Tibial nerve (tissue), 4 donors: Measurements from ENCODE around the gene MCRS1.

ENCODE experiments used
- EP300 ChIP-seq, 2 donors: sonication (generic); formaldehyde crosslinking; IDR thresholded peaks; one replicate each; pipeline ENCODE4 v1.6.1; 2017; ENCODE audit warnings: antibody characterized with exemption in 2 of 2, mild to moderate bottlenecking in 1 of 2
- POLR2A ChIP-seq, 2 donors: fragments of 450-650 bp; IDR thresholded peaks; one replicate each; pipeline ENCODE4 v1.6.1; 2017; ENCODE audit warnings: antibody characterized with exemption in 2 of 2, mild to moderate bottlenecking in 2 of 2, moderate library complexity in 2 of 2
- TF ChIP-seq, protein P1 (sequence below), 5 experiments: fragments of 200-600 bp in 3 of 5; fragments of 450-650 bp in 2 of 5; sonication (generic) in 3 of 5; IDR thresholded peaks; one replicate each; pipeline ENCODE4 v1.5.1; 2016 to 2019; ENCODE audit warnings: antibody characterized with exemption in 5 of 5, mild to moderate bottlenecking in 3 of 5, moderate library complexity in 2 of 5

DNA sequence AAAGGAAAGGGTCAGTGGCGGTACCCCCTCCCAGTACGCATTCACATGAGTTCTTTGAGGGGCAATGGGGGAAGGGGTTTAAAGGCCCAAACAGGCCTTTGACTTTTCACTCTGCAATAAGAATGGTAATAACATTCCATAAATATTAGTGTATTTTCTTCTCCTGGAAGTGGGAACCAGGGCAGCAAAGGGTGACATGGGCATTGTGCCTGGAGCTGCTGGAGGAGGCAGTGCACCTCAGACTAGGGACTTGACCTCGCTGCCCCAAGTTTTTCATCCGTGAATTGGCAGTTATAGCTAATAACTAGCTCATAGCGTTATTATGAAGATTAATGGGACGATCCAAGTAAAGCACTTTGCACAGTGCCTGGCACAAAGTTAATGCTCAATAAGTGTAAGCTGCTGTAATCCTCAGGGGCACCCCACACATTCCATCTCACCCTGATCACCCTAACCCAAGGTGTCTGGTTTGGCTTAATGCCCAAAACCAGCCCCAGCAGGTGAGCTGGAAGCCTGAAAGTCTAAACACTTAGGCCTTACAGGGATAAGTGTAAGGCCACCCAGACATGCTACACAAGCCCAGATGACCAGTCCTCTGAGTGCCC lies 31.9 kb downstream of the MCRS1 start:
- TF ChIP-seq, protein P1, sequence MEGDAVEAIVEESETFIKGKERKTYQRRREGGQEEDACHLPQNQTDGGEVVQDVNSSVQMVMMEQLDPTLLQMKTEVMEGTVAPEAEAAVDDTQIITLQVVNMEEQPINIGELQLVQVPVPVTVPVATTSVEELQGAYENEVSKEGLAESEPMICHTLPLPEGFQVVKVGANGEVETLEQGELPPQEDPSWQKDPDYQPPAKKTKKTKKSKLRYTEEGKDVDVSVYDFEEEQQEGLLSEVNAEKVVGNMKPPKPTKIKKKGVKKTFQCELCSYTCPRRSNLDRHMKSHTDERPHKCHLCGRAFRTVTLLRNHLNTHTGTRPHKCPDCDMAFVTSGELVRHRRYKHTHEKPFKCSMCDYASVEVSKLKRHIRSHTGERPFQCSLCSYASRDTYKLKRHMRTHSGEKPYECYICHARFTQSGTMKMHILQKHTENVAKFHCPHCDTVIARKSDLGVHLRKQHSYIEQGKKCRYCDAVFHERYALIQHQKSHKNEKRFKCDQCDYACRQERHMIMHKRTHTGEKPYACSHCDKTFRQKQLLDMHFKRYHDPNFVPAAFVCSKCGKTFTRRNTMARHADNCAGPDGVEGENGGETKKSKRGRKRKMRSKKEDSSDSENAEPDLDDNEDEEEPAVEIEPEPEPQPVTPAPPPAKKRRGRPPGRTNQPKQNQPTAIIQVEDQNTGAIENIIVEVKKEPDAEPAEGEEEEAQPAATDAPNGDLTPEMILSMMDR (IDR thresholded peaks at IDR 0.05) = no peak
- TF ChIP-seq POLR2A (IDR thresholded peaks at IDR 0.05) = no peak
- TF ChIP-seq EP300 (IDR thresholded peaks at IDR 0.05) = no peak
